GM12874 (cell line): ENCODE data around the gene RFNG.

Experiments used
- TF ChIP-seq, protein P1 (sequence below): IDR thresholded peaks from 2 replicates; pipeline ENCODE4 v1.5.1; 2011; ENCODE audit warnings: low read depth, mild to moderate bottlenecking, control low read depth, low read length, moderate library complexity; ENCODE audit not compliant: insufficient read depth

RFNG gene

GRCh38 chr17:82082456-82082855 lies 30.8 kb upstream of the RFNG start:
- TF ChIP-seq, protein P1, sequence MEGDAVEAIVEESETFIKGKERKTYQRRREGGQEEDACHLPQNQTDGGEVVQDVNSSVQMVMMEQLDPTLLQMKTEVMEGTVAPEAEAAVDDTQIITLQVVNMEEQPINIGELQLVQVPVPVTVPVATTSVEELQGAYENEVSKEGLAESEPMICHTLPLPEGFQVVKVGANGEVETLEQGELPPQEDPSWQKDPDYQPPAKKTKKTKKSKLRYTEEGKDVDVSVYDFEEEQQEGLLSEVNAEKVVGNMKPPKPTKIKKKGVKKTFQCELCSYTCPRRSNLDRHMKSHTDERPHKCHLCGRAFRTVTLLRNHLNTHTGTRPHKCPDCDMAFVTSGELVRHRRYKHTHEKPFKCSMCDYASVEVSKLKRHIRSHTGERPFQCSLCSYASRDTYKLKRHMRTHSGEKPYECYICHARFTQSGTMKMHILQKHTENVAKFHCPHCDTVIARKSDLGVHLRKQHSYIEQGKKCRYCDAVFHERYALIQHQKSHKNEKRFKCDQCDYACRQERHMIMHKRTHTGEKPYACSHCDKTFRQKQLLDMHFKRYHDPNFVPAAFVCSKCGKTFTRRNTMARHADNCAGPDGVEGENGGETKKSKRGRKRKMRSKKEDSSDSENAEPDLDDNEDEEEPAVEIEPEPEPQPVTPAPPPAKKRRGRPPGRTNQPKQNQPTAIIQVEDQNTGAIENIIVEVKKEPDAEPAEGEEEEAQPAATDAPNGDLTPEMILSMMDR, result no peak

GRCh38 chr17:82081966-82082365 lies 30.4 kb upstream of the RFNG start:
- TF ChIP-seq, protein P1, result no peak

GRCh38 chr17:82081546-82081945 lies 29.9 kb upstream of the RFNG start:
- TF ChIP-seq, protein P1, result no peak

GRCh38 chr17:82080789-82081464 lies 29.3 kb upstream of the RFNG start:
- TF ChIP-seq, protein P1, result no peak

GRCh38 chr17:82080048-82080788 lies 28.6 kb upstream of the RFNG start:
- TF ChIP-seq, protein P1, result no peak

- TF ChIP-seq, protein P1, result no peak
Measured at GRCh38 chr17:82079001-82079677, 27.5 kb upstream of the RFNG start.

DNA sequence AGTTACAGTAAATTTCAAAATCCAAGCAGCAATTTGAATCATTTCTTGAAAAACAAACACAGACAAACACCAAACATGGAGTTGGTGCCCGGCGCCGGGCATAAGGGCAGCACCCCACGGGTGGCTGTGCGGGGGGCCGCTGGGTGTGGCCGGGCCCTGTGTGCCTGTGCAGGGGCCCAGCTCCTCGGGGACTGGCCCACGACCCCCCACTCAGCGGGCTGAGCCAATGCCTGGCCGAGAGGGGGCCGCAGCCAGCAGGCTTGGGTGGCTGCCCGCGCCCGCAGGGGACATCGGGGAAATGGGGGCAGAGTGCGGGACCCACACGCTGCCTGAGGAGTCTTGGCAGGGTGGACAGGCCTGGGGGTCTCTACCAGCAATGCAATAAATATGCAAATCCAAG lies 26.8 kb upstream of the RFNG start:
- TF ChIP-seq, protein P1, result no peak
